ENCODE data around the gene CCSAP. TPM values are rescaled to one million over a fixed set of nuclear protein-coding genes. Genes with fewer than 3 reads are reported as not detected.

Gene CCSAP
- polyA plus RNA-seq, 3 donors: 5.2 to 12.2 (median 6.7) TPM

- DNase-seq: no peak
- Histone ChIP-seq H3K4me1 (ENCODE audit: control insufficient read depth in 1 of 2, insufficient read depth in 2 of 2, low read length in 2 of 2) (peaks cover 4 to 19% of the 10 kb centered on the region in 2 donors), H3K36me3 (replicated peaks in 1 of 2; ENCODE audit: control insufficient read depth in 1 of 2, insufficient read depth in 2 of 2, low read length in 2 of 2) (peaks cover 0 to 13% of the 10 kb centered on the region in 2 donors), H2AFZ (ENCODE audit: insufficient read depth, low read depth, low read length, poor library complexity, severe bottlenecking) (no peak overlapping the region), H3K79me2 (ENCODE audit: insufficient read depth, low read length) (peaks cover 99% of the 10 kb centered on the region), H3K27me3 (ENCODE audit: control insufficient read depth in 2 of 2, insufficient read depth in 2 of 2, low read length in 2 of 2) (no peaks in the 10 kb centered on the region), H3K9ac (ENCODE audit: insufficient read depth, low read length, poor library complexity, severe bottlenecking) (no peak overlapping the region), H3K4me3 (replicated peaks in 1 of 3; ENCODE audit: low read depth in 2 of 3, low read length in 3 of 3) (no peak overlapping the region), H3K9me3 (replicated peaks in 1 of 2; ENCODE audit: control insufficient read depth in 1 of 2, insufficient read depth in 1 of 2, low read length in 2 of 2) (no peaks in the 10 kb centered on the region), H3K4me2 (replicated peaks; ENCODE audit: extremely low read depth, low read length, poor library complexity, severe bottlenecking) (no peak overlapping the region), H3K27ac (ENCODE audit: low read depth in 1 of 2, low read length in 2 of 2) (no peak overlapping the region), H4K20me1 (ENCODE audit: insufficient read depth, low read length) (peaks cover 97% of the 10 kb centered on the region)
- H3K27me3 Mint-ChIP-seq (ENCODE audit: low read depth in 3 of 3): no peaks in the 10 kb centered on the region
- no peak overlapping the region for H3K27ac Mint-ChIP-seq
- 77% methylated on average over 3 of the region's 3 CpGs for WGBS (ENCODE audit: insufficient coverage)
- H3K4me3 Mint-ChIP-seq: no peak overlapping the region
- no peak for TF ChIP-seq CTCF (IDR thresholded peaks at IDR 0.05)
- peaks cover 27% of the 10 kb centered on the region for H3K4me1 Mint-ChIP-seq
- peaks cover 5 to 20% of the 10 kb centered on the region in 2 donors for H3K36me3 Mint-ChIP-seq
- intact Hi-C loops (cut with micrococcal nuclease): no loop called here
- no peaks in the 10 kb centered on the region for H3K9me3 Mint-ChIP-seq
Observed at GRCh38 chr1:229279242-229279641, 63.6 kb downstream of the CCSAP start.

GRCh38 chr1:229278120-229278741 lies 64.6 kb downstream of the CCSAP start:
- Histone ChIP-seq H3K79me2 (ENCODE audit: insufficient read depth, low read length) (peaks cover 99% of the 10 kb centered on the region), H3K9me3 (replicated peaks in 1 of 2; ENCODE audit: control insufficient read depth in 1 of 2, insufficient read depth in 1 of 2, low read length in 2 of 2) (no peaks in the 10 kb centered on the region), H4K20me1 (ENCODE audit: insufficient read depth, low read length) (peaks cover 97% of the 10 kb centered on the region), H3K4me2 (replicated peaks; ENCODE audit: extremely low read depth, low read length, poor library complexity, severe bottlenecking) (no peak overlapping the region), H3K27me3 (ENCODE audit: control insufficient read depth in 2 of 2, insufficient read depth in 2 of 2, low read length in 2 of 2) (no peaks in the 10 kb centered on the region), H3K4me1 (ENCODE audit: control insufficient read depth in 1 of 2, insufficient read depth in 2 of 2, low read length in 2 of 2) (peaks cover 13 to 29% of the 10 kb centered on the region in 2 donors), H3K36me3 (replicated peaks in 1 of 2; ENCODE audit: control insufficient read depth in 1 of 2, insufficient read depth in 2 of 2, low read length in 2 of 2) (peaks cover 0 to 13% of the 10 kb centered on the region in 2 donors), H2AFZ (ENCODE audit: insufficient read depth, low read depth, low read length, poor library complexity, severe bottlenecking) (no peak overlapping the region), H3K27ac (ENCODE audit: low read depth in 1 of 2, low read length in 2 of 2) (no peak overlapping the region), H3K4me3 (replicated peaks in 1 of 3; ENCODE audit: low read depth in 2 of 3, low read length in 3 of 3) (no peak overlapping the region), H3K9ac (ENCODE audit: insufficient read depth, low read length, poor library complexity, severe bottlenecking) (no peak overlapping the region)
- 82% methylated on average over 1 of the region's 2 CpGs for WGBS (ENCODE audit: insufficient coverage)
- intact Hi-C loops (cut with micrococcal nuclease): no loop called here
- no peak overlapping the region for H3K4me3 Mint-ChIP-seq
- no peak overlapping the region for H3K27ac Mint-ChIP-seq
- H3K27me3 Mint-ChIP-seq (ENCODE audit: low read depth in 3 of 3): no peaks in the 10 kb centered on the region
- peaks cover 0 to 1% (median 0%) of the 10 kb centered on the region in 7 donors for H3K9me3 Mint-ChIP-seq
- no peak for DNase-seq
- peaks cover 37% of the 10 kb centered on the region for H3K4me1 Mint-ChIP-seq
- H3K36me3 Mint-ChIP-seq: peaks cover 5 to 19% of the 10 kb centered on the region in 2 donors
- no peak for TF ChIP-seq CTCF (IDR thresholded peaks at IDR 0.05)
